ENCODE data around the gene CD24.
A peak's percentile ranks its signal among the peaks of the same experiment; 100 is the strongest.
"Not testable (repeated sequence)": the region's sequence is repeated elsewhere in the genome, so short reads cannot be mapped to it uniquely, and the experiment has no call there.

The CD24 gene

GRCh38 chr6:106974336-106974998, at the start of gene CD24:
CD24 (minus strand) TSS chr6:106974729; CDS start chr6:106974646, 83 bp downstream.
- intact Hi-C loops (cut with DNase I): no loop called here
- no peak for DNase-seq

DNA sequence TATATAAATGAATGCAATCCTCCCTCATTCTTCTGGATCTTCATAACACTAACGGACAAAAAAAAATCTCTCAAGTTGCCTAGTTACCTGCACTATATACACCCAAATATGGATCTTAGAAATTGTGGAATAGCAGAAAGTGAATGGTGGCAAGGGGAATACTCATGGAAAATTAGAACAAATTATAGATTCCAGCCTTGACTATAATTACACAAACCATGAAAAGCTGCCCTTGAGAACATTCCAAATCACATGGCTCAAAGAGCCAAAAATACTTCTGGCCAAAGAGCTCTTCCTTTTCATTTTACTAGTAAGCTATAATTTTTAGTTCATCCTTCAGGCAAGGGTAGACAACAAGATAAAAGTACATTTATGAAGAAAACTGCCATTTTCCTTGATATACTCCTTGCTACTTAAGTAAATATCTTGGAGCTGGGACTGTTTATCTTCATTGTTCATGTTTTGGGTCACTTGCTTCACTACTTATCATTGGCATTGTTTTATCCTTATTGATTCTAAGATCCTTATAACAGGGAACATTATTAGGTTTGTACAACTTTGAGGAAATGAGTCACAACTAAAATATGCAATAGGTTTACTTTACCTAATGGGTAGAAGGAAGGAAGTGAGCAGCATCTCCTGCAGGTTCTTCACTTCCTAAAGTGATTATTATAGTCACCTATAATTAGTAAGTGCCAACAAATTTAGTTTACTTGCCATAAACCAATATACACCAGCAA, 47.1 kb upstream of the CD24 start:
- DNase-seq: no peak
- intact Hi-C loops (cut with DNase I): no loop called here

DNA sequence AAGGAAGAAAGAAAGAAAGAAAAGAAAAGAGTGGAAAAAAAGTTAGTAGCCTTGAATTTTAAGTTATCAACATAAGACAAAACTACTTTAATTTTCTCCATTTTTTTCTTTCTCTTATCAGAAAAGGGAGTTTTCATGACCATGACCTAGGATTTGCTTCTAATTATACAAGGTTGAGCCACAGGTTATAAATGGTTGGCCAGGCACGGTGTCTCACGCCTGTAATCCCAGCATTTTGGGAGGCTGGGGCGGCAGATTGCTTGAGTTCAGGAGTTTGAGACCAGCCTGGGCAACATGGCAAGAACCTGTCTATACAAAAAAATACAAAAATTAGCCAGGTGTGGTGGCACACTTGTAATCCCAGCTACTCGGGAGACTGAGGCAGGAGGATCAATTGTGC, 45.7 kb upstream of the CD24 start:
- DNase-seq: no peak
- intact Hi-C loops (cut with DNase I): no loop called here

DNA sequence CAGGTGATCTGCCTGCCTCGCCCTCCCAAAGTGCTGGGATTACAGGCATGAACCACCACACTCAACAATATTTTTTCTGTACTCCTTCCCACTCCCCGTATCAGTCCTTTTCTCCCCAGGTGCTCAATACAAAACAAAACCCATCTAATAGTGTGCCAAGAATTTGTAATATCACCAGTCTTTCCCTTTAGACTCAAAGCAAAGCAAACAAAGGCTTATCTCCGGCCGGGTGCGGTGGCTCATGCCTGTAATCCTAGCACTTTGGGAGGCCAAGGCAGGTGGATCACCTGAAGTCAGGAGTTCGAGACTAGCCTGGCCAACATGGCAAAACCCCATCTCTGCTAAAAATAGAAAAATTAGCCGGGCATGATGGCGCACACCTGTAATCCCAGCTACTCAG, 45.1 kb upstream of the CD24 start:
- intact Hi-C loops (cut with DNase I); DNase-seq: not testable (repeated sequence)

DNA sequence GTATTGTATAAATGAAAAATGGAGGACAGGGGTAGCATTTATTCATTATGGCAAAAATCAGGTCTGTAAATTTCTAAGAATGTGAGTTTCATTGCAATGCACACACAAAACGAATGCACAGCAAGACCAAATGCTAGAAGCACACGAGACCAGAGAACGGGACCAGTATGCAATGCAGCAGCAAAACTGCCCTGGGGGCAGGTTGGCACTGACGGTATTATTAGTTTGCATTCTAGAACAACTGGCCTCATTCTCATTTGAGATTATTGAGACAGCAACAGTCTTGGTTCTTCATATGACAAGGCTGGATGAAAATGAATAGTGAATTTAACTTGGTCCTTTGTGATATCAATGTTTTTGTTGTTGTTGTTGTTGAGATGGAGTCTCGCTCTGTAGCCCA, 44.5 kb upstream of the CD24 start:
- DNase-seq: no peak
- intact Hi-C loops (cut with DNase I): no loop called here

DNA sequence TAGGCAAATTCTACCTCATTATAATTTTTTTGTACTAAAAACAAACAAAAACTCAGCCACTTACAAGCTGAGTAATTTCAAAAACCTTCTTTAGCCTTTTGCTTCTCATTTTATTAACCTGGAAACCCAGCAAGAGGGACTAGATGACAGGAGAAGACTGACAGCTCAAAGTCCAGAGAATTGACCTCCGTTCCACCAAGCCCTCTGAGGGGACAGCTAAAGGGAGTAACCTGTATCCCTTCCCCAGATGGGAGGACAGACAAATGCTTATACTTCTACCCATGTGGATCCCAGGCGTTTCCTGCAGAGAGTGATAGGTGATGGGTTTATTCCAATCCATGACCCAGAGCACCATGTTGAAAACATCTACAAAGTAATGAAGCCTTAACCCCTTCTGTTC, 35.0 kb upstream of the CD24 start:
- intact Hi-C loops (cut with DNase I): no loop called here
- DNase-seq: no peak

- DNase-seq: peak in 5 of 10 donors; percentile 17 to 88 (median 36)
- intact Hi-C loops (cut with DNase I): no loop called here
These were observed 23.0 kb upstream of the CD24 start for GRCh38 chr6:106997392-106998158.

- no peak for DNase-seq
- intact Hi-C loops (cut with DNase I): no loop called here
These were observed 21.1 kb upstream of the CD24 start for GRCh38 chr6:106995640-106996039.

- DNase-seq; intact Hi-C loops (cut with DNase I): not testable (repeated sequence)
These were observed 15.2 kb upstream of the CD24 start for GRCh38 chr6:106989737-106990136.

DNA sequence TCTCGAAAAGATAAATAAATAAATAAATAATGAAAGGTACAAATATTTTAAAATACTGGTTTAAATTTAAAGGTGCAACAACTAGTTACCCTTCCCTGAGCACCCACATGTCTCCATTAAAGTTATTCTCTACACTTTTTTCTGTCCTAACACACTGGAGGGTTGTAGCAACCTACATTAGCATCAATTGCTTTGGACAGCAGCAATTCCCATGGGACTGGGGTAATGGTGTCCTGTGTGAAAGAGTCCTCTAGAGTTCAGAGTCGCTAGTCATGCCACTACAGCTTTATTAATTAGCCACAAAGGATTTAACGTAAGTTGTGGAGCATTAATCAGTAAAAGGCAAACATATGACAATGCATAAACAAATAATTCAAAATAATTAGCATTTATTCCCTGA, 14.1 kb upstream of the CD24 start:
- DNase-seq: no peak
- intact Hi-C loops (cut with DNase I): no loop called here

- DNase-seq: peak in 1 of 10 donors; percentile 3
- intact Hi-C loops (cut with DNase I): no loop called here
These were observed 7.4 kb upstream of the CD24 start for GRCh38 chr6:106981926-106982325.

GRCh38 chr6:106980926-106981325, 6.4 kb upstream of the CD24 start:
- DNase-seq: peak in 1 of 10 donors; percentile 20
- intact Hi-C loops (cut with DNase I): no loop called here

DNA sequence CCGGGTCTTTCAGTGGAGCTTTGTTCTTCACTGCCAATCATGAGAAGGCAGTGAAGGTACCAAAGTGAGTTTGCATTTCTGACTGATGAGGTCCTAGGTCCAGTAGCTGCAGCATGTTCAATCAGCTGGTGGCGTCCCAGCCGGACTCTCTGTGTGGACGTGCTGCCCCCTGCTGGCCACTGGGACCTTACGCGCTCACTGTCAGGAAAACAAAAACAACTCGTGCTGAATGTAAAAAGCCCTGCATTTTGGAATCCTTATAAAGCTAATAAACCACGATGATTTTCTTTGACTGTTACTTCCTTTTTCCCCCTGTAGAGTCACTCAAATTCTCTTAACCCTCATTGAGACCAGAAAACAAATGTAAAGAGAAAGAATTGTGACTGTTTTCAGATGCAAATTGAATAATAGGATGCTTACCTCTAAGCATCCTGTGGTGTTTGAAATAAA, 4.9 kb upstream of the CD24 start:
- intact Hi-C loops (cut with DNase I): loop anchor here (1.0 to 5.0 kb wide), 3 partner anchors 412 to 637 kb away; no protein-coding TSS in a partner anchor
- DNase-seq: peak; percentile 64 to 98 (median 90)

DNA sequence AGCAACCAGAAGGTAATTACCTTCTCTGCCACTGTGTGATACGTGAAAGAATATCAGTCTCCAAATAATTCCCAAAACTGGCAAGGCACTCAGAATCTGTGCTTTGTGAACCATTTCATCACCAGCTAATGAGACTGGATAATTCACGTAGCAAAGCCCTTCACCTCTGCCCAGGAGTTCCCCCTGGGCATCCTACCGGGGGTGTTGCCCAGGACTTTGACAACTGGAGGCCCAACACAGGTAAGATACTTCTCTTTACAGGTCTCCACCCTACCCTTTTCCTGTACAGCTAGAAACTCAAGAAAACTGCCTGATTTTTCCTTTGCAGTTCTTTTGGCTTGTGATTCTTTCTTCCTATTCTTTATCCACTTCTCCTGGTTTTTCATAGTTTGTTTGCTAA, 2.7 kb upstream of the CD24 start:
- DNase-seq: no peak
- intact Hi-C loops (cut with DNase I): loop anchor here (5.0 kb wide), 2 partner anchors 410 to 635 kb away; no protein-coding TSS in a partner anchor

DNA sequence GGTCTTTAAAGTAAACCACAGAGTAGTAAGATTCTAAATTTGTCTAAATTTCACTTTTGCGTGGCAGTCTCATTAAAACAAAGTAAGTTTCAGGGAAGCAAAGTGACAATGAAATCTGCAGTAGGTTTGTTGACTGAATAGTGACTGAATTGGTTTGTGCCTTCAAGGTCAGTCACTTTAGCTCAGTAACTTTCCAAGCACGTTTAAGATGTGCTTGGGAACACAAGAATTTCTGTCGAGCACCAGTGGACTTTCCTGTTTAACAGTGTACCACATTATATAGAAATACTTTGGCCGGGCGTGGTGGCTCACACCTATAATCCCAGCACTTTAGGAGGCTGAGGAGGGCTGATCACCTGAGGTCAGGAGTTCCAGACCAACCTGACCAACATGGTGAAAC, 1.7 kb upstream of the CD24 start:
- no peak for DNase-seq
- intact Hi-C loops (cut with DNase I): loop anchor here (5.0 kb wide), 2 partner anchors 409 to 634 kb away; no protein-coding TSS in a partner anchor

- DNase-seq: no peak
- intact Hi-C loops (cut with DNase I): loop anchor here (5.0 kb wide), 2 partner anchors 408 to 633 kb away; no protein-coding TSS in a partner anchor
These were observed 1.2 kb upstream of the CD24 start for GRCh38 chr6:106975738-106976064.

GRCh38 chr6:106974999-106975737, 639 bp upstream of the CD24 start:
- intact Hi-C loops (cut with DNase I): loop anchor here (5.0 kb wide), 2 partner anchors 408 to 633 kb away; no protein-coding TSS in a partner anchor
- DNase-seq: peak in 2 of 10 donors; percentile 8 to 26

- peak in 1 of 10 donors; percentile 74 for DNase-seq
- intact Hi-C loops (cut with DNase I): no loop called here
These were observed 643 bp downstream of the CD24 start for GRCh38 chr6:106973836-106974335.

DNA sequence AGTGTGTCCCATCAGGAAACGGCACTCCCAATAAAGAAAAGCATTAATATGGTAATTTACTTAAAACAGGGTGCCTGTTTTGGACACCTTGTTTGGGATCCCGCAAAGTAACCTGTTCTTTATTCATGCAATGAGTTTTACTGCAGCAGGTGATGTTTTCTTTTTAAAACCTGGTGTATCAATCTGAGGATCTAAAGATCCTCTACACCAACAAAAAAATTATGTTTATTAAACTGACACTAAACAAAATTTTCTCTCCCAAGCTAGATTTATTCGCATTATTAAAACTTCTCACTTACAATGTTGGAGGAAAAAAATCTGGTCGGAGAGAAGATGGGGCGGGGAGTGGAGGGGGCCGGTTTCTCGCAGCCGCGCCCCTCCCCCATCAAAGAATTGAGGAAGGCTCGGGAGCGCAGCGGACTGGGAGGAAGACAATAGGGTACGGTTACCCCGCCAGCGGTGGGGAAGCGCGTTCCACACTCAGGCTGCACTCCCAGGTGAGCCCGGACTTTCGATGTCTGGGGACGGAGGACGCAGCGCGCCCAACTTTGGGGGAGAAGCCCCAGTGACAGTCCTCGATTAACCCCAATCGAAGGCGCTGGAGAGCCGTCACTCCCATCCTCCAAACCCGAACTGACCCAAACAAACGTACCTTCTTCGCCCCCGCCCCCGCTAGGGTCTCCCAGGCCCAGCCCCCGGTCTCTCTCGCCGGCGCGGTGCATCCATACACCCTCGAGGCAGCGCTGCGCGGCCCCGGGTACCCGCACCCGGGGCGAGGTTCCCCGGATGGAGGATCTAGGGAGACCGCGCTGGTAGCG, 1.3 kb downstream of the CD24 start:
- DNase-seq: no peak
- intact Hi-C loops (cut with DNase I): no loop called here
